HUDEP-2 (cell line): ENCODE results near the gene CDK5RAP2.
"Not testable (repeated sequence)": the region's sequence is repeated elsewhere in the genome, so short reads cannot be mapped to it uniquely, and the experiment has no call there.

Source experiments
- DNase-seq, 76 experiments: peaks; one replicate each; lab custom pipeline; 2025; ENCODE audit not compliant: unreplicated experiment in 76 of 76; lab: John Stamatoyannopoulos, UW

Gene CDK5RAP2

DNA sequence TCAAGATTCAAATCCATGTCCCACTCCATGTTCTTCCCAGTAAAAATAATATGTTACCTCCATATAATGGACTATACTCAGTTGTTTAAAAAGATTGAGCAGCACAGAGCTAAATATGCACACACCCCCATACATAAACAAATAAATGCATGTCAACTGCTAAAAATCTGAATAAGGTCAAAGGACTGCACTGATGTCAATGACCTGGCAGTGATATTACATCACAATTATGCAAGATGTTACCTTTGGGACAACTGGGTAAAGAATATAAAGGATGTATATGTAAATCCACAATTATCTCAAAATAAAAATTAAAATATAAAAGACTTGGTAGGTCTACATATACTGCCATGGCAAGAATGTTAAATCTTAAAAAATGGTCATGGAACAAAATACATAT lies 57.9 kb downstream of the CDK5RAP2 start:
- DNase-seq = no peak

GRCh38 chr9:120521101-120521500 lies 58.9 kb downstream of the CDK5RAP2 start:
- no peak for DNase-seq

DNA sequence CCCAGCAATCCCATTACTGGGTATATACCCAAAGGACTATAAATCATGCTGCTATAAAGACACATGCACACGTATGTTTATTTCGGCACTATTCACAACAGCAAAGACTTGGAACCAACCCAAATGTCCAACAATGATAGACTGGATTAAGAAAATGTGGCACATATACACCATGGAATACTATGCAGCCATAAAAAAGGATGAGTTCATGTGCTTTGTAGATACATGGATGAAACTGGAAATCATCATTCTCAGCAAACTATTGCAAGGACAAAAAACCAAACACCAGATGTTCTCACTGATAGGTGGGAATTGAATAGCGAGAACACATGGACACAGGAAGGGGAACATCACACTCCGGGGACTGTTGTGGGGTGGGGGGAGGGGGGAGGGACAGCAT lies 64.0 kb downstream of the CDK5RAP2 start:
- DNase-seq = not testable (repeated sequence)

GRCh38 chr9:120515481-120515880 lies 64.5 kb downstream of the CDK5RAP2 start:
- not testable (repeated sequence) for DNase-seq

- DNase-seq = no peak
These were observed 65.6 kb downstream of the CDK5RAP2 start for GRCh38 chr9:120514405-120514804.

- DNase-seq = no peak
These were observed 66.1 kb downstream of the CDK5RAP2 start for GRCh38 chr9:120513825-120514396.

DNA sequence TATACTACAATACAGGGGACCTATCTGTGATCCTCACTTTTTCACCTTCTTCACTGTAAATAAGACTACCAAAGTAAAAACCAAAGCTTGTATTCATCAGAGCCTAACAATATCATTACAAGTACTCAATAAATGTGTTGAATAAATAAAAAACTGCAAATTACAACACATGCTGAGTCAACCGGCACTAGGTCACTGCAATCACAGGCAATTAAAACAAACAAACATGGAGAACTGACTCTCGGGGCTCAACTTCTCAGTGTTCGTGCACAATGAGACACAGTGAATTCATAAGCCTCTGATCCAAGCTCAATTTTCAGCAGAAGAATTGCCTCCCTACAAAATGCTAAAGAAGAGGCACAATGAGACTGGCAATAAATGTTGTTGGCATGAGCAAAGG lies 69.2 kb downstream of the CDK5RAP2 start:
- no peak for DNase-seq

- DNase-seq = no peak
These were observed 71.9 kb downstream of the CDK5RAP2 start for GRCh38 chr9:120507936-120508510.

DNA sequence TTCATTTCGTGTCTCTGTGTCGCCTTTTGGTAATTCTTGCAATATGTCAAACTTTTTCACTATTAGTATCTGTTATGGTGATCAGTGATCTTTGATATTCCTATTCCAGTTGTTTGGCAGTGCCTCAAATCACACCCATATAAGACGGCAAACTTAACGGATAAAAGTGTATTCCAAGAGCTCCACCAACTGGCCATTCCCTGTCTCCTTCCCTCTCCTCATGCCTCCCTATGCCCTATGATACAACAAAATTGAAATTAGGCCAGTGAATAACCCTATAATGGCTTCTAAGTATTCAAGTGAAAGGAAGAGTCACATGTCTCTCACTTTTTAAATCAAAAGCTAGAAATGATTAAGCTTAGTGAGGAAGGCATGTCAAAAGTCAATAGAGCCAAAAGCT lies 74.8 kb downstream of the CDK5RAP2 start:
- DNase-seq = no peak

DNA sequence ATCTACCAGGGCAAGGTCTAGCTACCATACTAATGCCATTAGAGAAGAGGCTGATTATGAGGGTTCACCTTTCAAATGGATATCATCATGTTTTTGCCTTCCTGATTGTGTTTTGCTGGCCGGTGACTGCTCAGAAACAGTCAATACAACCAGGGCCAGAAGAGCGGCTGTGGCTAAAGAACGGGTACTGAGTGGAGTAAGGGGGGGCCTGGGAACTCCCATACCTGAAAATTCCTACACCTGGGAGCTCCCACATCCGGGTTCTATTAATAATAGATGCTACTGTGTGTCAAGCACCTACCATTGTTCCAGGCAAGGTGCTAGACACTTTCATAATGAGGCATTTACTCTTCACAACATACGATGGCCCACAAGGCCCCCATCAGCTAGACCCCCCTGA lies 79.2 kb downstream of the CDK5RAP2 start:
- DNase-seq = no peak

- not testable (repeated sequence) for DNase-seq
These were observed 82.1 kb downstream of the CDK5RAP2 start for GRCh38 chr9:120497865-120498264.

- not testable (repeated sequence) for DNase-seq
These were observed 83.5 kb downstream of the CDK5RAP2 start for GRCh38 chr9:120496438-120496837.

DNA sequence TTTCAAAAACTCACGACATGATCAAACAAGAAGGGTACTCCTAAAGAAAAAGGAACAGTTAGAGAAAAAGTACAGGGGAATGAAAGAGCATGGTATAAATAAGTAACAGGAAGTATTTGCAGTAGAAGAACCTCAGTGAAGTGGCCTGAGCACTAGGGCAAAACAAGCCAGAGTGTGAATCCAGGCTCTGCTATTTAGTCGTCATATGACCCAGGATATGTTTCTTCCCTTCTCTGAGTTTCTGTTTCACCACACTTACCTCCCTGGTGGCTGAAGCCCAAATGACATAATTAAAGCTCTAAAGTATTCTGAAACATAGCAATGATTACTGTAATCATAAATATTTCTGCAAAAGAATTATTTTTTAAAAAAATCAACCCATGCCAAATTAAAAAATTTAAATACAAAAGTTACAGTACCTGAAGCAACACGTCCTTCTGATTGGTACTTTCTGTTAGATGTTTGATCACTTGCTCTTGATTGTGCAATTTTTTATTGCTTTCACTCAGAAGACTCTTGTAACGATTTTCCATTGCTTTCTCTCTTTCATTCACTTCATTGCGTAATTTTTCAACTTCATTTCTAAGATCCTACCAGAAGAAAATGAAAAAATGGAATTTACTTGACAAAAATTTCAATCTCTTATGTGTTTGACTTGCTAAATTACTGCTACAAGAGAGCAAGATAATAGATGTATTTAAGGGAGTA lies 88.9 kb downstream of the CDK5RAP2 start:
- no peak for DNase-seq

- DNase-seq = no peak
These were observed 93.1 kb downstream of the CDK5RAP2 start for GRCh38 chr9:120486835-120487234.

DNA sequence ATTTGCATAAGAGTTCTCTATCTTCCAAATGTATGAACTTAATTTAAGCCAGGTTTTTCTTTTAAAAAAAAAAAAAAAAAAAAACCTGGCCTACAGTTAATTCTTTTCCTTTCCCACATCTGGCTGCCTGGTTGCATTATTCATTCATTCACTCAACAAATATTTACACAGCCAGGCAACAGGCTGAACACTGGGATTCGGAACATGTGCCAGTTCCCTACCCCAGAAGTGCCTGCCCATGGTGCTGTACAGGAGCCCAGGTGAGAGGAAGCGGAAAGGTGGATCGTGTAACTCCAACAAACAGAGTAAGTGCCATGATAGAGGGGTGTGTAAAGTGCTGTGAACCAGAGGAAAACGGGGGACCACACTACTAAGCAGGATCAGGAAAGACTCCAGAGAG lies 93.6 kb downstream of the CDK5RAP2 start:
- no peak for DNase-seq

DNA sequence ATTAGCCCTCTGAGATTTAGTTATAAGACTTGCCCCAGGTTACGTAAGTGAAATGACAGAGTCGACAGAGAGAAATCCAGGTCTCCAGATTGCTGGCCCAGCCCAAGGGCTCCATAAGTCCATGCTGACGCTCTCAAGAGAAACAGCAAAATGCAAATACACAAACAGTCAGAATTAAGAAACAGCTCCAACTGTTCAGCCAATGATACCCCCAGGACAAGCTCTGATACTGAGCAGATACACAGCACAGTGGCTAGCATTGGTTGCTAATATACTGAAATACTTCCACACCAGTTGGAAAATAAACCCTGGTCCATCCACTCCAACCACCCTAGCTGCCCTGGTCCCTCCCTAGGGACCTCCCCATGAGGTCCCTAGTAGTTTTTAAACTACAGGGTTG lies 94.2 kb downstream of the CDK5RAP2 start:
- no peak for DNase-seq

DNA sequence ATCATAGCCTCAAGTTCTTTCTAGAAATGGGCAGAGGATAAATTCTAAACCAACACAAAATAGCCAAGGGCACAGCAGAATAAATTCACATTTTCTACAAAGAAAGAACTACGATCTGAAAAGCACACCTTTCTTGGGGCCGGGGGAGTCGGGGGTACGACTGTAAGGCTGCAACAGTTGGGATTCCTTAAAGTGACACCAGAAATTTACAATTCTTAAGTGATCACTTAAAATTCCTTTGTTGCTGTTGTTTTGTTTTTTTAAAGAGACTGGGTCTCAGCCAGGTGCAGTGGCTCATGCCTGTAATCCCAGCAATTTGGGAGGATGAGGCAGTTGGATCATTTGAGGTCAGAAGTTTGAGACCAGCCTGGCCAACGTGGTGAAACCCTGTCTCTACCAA lies 95.8 kb downstream of the CDK5RAP2 start:
- no peak for DNase-seq

DNA sequence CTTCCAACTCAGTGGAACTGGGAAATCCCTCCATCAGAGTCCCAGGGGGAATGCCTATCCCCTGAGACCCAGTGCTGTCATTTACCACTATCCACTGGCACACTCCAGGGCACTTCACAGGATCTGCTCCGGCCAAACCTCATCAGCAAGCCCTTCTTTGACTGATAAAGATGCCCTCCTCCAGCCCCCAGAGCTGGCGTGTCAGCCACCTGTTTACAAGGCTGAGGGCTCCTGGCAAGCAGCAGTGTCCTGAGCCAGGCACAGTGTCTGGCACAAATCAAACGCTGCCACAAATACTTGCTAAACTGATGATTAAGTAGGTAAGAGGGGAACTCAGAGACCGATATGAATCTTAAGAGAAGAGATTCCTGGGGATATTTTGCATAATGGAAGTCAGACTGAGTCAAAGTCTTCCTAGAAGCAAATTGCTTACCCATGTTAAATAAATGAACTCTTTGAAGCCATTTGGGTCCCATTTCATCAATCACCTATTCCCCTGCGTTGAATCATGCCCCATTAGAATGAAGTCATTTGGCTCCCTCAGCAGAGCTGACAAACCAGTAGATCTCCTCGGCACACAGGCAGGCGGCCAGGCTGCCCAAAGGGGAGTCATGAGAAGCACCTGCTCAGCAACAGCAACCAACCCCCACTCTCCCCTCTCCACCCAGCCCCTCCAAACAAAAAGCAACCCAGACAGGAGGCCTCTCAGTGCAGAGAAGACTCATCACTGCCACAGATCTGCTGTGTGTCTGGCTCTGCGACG lies 97.4 kb downstream of the CDK5RAP2 start:
- DNase-seq = no peak

- DNase-seq = no peak
These were observed 98.1 kb downstream of the CDK5RAP2 start for GRCh38 chr9:120481846-120482245.

DNA sequence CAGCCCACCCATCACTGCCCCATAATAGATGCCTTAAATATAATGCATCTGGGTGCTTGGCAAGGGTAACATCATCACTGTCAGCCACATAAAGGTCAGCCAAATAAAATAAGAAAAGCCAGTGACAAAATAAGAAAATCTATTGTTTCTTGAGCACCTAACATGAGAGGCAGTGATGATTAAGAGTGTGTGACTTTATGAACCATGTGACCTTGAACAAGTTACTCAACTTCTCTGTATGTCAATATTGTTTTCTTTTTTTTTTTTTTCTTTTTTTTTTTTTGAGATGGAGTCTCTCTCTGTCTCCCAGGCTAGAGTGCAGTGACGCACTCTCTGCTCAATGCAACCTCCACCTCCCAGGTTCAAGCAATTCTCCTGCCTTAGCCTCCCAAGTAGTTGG lies 98.7 kb downstream of the CDK5RAP2 start:
- DNase-seq = no peak

DNA sequence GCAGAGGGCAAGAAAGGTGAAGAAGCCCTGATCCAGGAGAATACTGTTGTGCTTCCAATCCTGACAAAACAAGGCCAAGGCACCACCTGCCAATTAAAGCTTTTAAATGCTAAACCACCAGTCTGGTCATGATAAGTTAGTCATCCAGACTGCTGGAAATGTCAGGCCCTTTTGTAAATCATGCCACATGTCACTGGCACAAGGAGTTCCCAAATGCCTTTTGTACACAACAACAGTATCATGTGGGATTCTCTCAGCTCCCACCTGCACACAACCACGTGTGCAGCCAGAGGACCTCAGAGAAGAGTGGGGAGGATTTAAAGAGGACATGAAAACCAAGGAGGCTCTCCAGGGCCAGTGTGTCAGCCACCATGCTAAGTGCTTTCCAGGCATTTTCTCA lies 99.3 kb downstream of the CDK5RAP2 start:
- no peak for DNase-seq

- DNase-seq = no peak
These were observed 101.8 kb downstream of the CDK5RAP2 start for GRCh38 chr9:120478208-120478607.
